HepG2 (cell line): ENCODE measurements around the gene AADACL2.

Experiments
- ATF6 ChIP-seq: sonication (generic); formaldehyde crosslinking; conservative IDR thresholded peaks from 2 replicates; pipeline ENCODE4 v1.4.0; 2020; ENCODE audit warnings: missing genetic modification reagents
- EP300 ChIP-seq, 3 experiments: sonication (generic) in 1 of 3; formaldehyde crosslinking in 1 of 3; IDR thresholded peaks; 2 replicates each; pipeline versions ENCODE4 v1.5.1 to v1.6.1; 2011 to 2020; ENCODE audit warnings: low read depth in 2 of 3, low read length in 2 of 3, borderline replicate concordance in 1 of 3, improper control_type of control experiment in 1 of 3, mild to moderate bottlenecking in 1 of 3, missing genetic modification reagents in 1 of 3, moderate library complexity in 1 of 3
- HMGXB4 ChIP-seq, 2 experiments: sonication (generic) in 1 of 2; formaldehyde crosslinking in 1 of 2; IDR thresholded peaks; 2 replicates each; pipeline versions ENCODE4 v1.4.0 to v1.6.1; 2018 to 2020; ENCODE audit warnings: missing genetic modification reagents in 2 of 2, borderline replicate concordance in 1 of 2, low read depth in 1 of 2, mild to moderate bottlenecking in 1 of 2, missing biosample characterization in 1 of 2
- HNRNPLL ChIP-seq: fragments of 200-400 bp; formaldehyde crosslinking; IDR thresholded peaks from 2 replicates; pipeline ENCODE4 v1.6.1; 2017; ENCODE audit warnings: mild to moderate bottlenecking, low read depth, low read length; ENCODE audit not compliant: poor library complexity, severe bottlenecking
- KLF16 ChIP-seq, 2 experiments: sonication (generic) in 1 of 2; formaldehyde crosslinking in 1 of 2; IDR thresholded peaks; 2 replicates each; pipeline versions ENCODE4 v1.6.1 to v1.8.0; 2016 to 2023; ENCODE audit warnings: missing genetic modification reagents in 2 of 2, missing compliant biosample characterization in 1 of 2
- NFE2L1 ChIP-seq: sonication (generic); formaldehyde crosslinking; IDR thresholded peaks from 2 replicates; pipeline ENCODE4 v1.4.0; 2020; ENCODE audit warnings: missing genetic modification reagents, mild to moderate bottlenecking, borderline replicate concordance
- POLR2A ChIP-seq, 2 experiments: IDR thresholded peaks; 2 replicates each; pipeline ENCODE4 v1.6.1; 2011; ENCODE audit warnings: low read depth in 2 of 2, low read length in 2 of 2, mild to moderate bottlenecking in 1 of 2, moderate library complexity in 1 of 2; ENCODE audit not compliant: insufficient read depth in 1 of 2
- POLR2G ChIP-seq: fragments of 200-400 bp; formaldehyde crosslinking; IDR thresholded peaks from 2 replicates; pipeline ENCODE4 v1.6.1; 2018; ENCODE audit warnings: mild to moderate bottlenecking, low read depth, low read length, moderate library complexity
- SIN3A ChIP-seq: IDR thresholded peaks from 2 replicates; pipeline ENCODE4 v1.6.1; 2011; ENCODE audit warnings: low read depth, mild to moderate bottlenecking, control low read depth, low read length, borderline replicate concordance
- TCF7L2 ChIP-seq: IDR thresholded peaks from 2 replicates; pipeline ENCODE4 v1.6.1; 2011; ENCODE audit warnings: mild to moderate bottlenecking, low read depth, low read length, moderate library complexity
- YY1 ChIP-seq: IDR thresholded peaks from 2 replicates; pipeline ENCODE4 v1.6.1; 2011; ENCODE audit warnings: low read length, low read depth, moderate library complexity, mild to moderate bottlenecking; ENCODE audit not compliant: insufficient read depth, insufficient replicate concordance
- ZFP37 ChIP-seq: sonication (generic); formaldehyde crosslinking; IDR thresholded peaks from 2 replicates; pipeline ENCODE4 v1.4.0; 2020; ENCODE audit warnings: missing genetic modification reagents, borderline replicate concordance
- TF ChIP-seq, protein P1 (sequence below): sonication (generic); formaldehyde crosslinking; IDR thresholded peaks from 2 replicates; pipeline ENCODE4 v1.8.1; 2022; ENCODE audit warnings: mild to moderate bottlenecking, missing genetic modification reagents

GRCh38 chr3:151709847-151710246 is 23.9 kb upstream of the AADACL2 start:
- TF ChIP-seq HNRNPLL = no peak
- TF ChIP-seq POLR2G = no peak
- TF ChIP-seq HMGXB4 (CRISPR knock-in tag; IDR thresholded peaks at IDR 0.05; ENCODE audit: borderline replicate concordance in 1 of 2, low read depth in 1 of 2) = no peak
- no peak for TF ChIP-seq ZFP37 (CRISPR knock-in tag)
- TF ChIP-seq EP300 (IDR thresholded peaks at IDR 0.05; ENCODE audit: low read depth in 2 of 2, low read length in 2 of 2) = no peak
- no peak for TF ChIP-seq EP300 (CRISPR knock-in tag; IDR thresholded peaks at IDR 0.05; ENCODE audit: borderline replicate concordance)
- no peak for TF ChIP-seq SIN3A
- no peak for TF ChIP-seq POLR2A (IDR thresholded peaks at IDR 0.05; ENCODE audit: insufficient read depth in 1 of 2, low read depth in 2 of 2, low read length in 2 of 2)
- no peak for TF ChIP-seq TCF7L2
- no peak for TF ChIP-seq ATF6
- TF ChIP-seq YY1 = no peak
- TF ChIP-seq KLF16 (CRISPR knock-in tag; IDR thresholded peaks at IDR 0.05) = no peak
- no peak for TF ChIP-seq NFE2L1
- TF ChIP-seq, protein P1, sequence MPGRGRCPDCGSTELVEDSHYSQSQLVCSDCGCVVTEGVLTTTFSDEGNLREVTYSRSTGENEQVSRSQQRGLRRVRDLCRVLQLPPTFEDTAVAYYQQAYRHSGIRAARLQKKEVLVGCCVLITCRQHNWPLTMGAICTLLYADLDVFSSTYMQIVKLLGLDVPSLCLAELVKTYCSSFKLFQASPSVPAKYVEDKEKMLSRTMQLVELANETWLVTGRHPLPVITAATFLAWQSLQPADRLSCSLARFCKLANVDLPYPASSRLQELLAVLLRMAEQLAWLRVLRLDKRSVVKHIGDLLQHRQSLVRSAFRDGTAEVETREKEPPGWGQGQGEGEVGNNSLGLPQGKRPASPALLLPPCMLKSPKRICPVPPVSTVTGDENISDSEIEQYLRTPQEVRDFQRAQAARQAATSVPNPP (CRISPR knock-in tag) = no peak
